22Rv1 (cell line): ENCODE data around the gene EPYC.
"Not testable (repeated sequence)": the region's sequence is repeated elsewhere in the genome, so short reads cannot be mapped to it uniquely, and the experiment has no call there.

ENCODE experiments used
- CTCF ChIP-seq: fragments of 450-650 bp; IDR thresholded peaks from 2 replicates; pipeline ENCODE4 v1.5.1; 2017; ENCODE audit warnings: mild to moderate bottlenecking
- ZFX ChIP-seq: fragments of 450-650 bp; IDR thresholded peaks from 2 replicates; pipeline ENCODE4 v1.6.1; 2017; ENCODE audit warnings: antibody characterized with exemption, borderline replicate concordance

GRCh38 chr12:90985331-90985730 is 19.4 kb downstream of the EPYC start:
- not testable (repeated sequence) for TF ChIP-seq CTCF, ZFX
